Cardiac muscle cell (in vitro differentiated cells and primary cell): Measurements from ENCODE around the gene TMEM154. TPM values are rescaled to one million over a fixed set of nuclear protein-coding genes. Genes with fewer than 3 reads are reported as not detected.

Experiments
- DNase-seq, 2 donors: peaks; one replicate each; pipeline versions ENCODE4 v3.0.0 to v3.0.0-alpha.2; 2010 to 2017; ENCODE audit warnings: low read depth in 1 of 2, low spot score in 1 of 2
- H3K27ac ChIP-seq: fragments of 200-600 bp; sonication (generic); 2 replicates; pipeline ENCODE4 v1.5.1; 2016
- H3K27me3 ChIP-seq: fragments of 200-600 bp; sonication (generic); 2 replicates; pipeline ENCODE4 v1.6.0; 2016; ENCODE audit warnings: control low read depth
- H3K36me3 ChIP-seq: fragments of 200-600 bp; sonication (generic); 2 replicates; pipeline ENCODE4 v1.5.1; 2016; ENCODE audit warnings: control low read depth
- H3K4me1 ChIP-seq: fragments of 200-600 bp; sonication (generic); 2 replicates; pipeline ENCODE4 v1.8.1; 2017; ENCODE audit warnings: low read depth, mild to moderate bottlenecking, mixed run types
- H3K4me3 ChIP-seq: fragments of 200-600 bp; sonication (generic); 2 replicates; pipeline ENCODE4 v1.5.1; 2016; ENCODE audit warnings: mild to moderate bottlenecking
- H3K9me3 ChIP-seq: fragments of 200-600 bp; sonication (generic); 2 replicates; pipeline ENCODE4 v1.5.1; 2017; ENCODE audit warnings: low read depth, mild to moderate bottlenecking, control low read depth
- polyA plus RNA-seq: library from polyadenylated mRNA; unstranded; fragments of >200 nt; fragmentation: Nextera tagmentation; extraction: Ambion mirVana; gene quantifications from 2 replicates; pipeline ENCODE4 v1.2.1, GENCODE V29; 2016
- total RNA-seq: library from RNA; depleted of rRNA; stranded (reverse); fragments of >200 nt; gene quantifications from 2 replicates; pipeline ENCODE4 v1.2.3, GENCODE V29; 2016
- TF ChIP-seq, protein P1 (sequence below): IDR thresholded peaks from 2 replicates; pipeline ENCODE4 v1.5.1; 2012; ENCODE audit warnings: low read depth, mild to moderate bottlenecking, low read length

Gene TMEM154
- total and polyA plus RNA-seq, 2 experiments from 2014 or later, result 0.12 to 0.21 TPM

DNA sequence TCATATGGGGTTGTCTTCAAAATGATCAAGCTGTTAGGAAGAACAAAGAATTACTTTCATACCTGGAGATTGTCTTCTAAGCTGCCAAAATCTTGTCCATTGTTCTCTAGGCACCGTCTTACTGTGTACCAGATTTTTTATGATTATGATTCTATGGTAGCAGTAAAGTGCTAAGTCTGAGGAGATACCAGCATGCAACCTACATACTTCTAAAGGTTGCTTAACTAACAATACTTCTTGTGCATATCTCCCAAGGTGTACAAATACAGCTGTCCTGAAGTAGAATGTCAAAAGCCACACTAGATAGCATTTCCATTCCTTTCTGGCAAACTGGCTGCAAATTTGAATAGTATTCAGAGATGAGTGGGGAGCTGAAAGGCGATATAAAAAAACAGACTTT is 81.3 kb downstream of the TMEM154 start:
- no peak overlapping the region for H3K4me3 ChIP-seq
- H3K27ac ChIP-seq, result no peak overlapping the region
- H3K27me3 ChIP-seq, result no peaks in the 10 kb centered on the region
- TF ChIP-seq, protein P1, sequence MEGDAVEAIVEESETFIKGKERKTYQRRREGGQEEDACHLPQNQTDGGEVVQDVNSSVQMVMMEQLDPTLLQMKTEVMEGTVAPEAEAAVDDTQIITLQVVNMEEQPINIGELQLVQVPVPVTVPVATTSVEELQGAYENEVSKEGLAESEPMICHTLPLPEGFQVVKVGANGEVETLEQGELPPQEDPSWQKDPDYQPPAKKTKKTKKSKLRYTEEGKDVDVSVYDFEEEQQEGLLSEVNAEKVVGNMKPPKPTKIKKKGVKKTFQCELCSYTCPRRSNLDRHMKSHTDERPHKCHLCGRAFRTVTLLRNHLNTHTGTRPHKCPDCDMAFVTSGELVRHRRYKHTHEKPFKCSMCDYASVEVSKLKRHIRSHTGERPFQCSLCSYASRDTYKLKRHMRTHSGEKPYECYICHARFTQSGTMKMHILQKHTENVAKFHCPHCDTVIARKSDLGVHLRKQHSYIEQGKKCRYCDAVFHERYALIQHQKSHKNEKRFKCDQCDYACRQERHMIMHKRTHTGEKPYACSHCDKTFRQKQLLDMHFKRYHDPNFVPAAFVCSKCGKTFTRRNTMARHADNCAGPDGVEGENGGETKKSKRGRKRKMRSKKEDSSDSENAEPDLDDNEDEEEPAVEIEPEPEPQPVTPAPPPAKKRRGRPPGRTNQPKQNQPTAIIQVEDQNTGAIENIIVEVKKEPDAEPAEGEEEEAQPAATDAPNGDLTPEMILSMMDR, result no peak
- DNase-seq, result no peak
- H3K4me1 ChIP-seq, result no peaks in the 10 kb centered on the region
- H3K9me3 ChIP-seq, result no peaks in the 10 kb centered on the region
- no peaks in the 10 kb centered on the region for H3K36me3 ChIP-seq

DNA sequence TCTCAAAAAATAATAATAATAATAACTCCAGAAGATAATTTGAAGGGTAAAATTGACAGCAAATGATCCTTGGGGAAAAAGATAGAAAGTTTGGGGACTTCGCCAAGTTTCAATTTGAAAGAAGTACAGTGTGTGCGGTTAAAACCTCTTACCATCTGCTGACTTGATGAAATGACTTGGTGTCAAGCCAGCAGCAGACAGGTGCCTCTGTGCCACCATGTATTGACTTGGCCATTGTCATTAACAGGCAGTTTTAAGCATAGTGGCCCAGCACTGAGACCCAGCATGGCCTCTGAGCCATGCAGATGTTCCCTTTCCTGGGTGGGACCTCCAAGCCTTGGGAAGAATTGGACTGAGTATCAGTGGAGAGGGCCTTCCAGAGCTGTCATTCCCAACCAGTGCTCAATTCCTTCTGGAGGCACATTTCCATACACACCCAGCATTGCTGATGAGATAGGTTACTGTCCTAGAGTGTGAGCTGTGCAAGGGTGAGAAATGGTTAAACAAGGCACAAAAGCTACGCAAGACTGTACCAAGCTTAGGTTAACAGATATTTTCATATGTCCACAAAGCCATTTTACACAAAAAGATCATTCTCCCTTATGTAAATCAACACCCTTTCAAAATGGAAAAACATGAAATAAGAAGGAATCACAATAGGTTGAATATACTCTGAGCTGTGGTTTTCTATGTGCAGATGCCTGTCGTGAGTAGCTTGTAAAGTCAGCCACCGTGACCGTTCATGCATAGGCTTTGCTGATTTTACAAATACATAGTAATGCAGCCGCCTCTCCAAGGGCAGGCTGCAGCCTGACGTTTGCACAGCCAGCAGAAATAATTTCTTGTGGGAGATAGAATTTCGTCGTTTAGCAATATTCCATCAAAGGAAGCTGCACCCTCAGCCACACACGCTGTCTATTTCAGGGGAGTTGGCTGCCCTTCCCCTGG is 84.5 kb downstream of the TMEM154 start:
- Histone ChIP-seq H3K27me3 (no peaks in the 10 kb centered on the region), H3K36me3 (no peaks in the 10 kb centered on the region), H3K9me3 (no peaks in the 10 kb centered on the region), H3K4me1 (no peaks in the 10 kb centered on the region), H3K4me3 (no peak overlapping the region), H3K27ac (no peak overlapping the region)
- no peak for DNase-seq
- TF ChIP-seq, protein P1, result no peak

DNA sequence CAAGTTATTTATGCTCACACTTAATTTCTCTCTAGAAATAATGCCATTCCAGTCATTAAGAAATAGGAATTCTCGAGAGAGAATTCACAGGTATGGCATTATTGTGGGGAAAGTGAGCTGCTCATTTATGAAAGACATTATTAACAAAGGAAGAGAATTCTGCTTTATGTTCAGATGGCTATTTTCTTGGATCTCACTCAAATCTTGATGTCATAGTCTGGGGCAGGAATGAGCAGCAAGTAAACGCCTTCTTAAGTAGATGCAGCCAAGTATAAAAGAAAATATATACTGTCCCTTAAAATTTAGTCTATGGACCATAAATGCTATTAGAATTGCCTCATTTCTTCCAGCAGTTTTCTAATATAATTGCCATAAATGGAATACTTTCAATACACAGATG is 85.7 kb downstream of the TMEM154 start:
- TF ChIP-seq, protein P1, result no peak
- DNase-seq, result no peak
- Histone ChIP-seq H3K27ac (no peak overlapping the region), H3K36me3 (no peaks in the 10 kb centered on the region), H3K4me3 (no peak overlapping the region), H3K9me3 (no peaks in the 10 kb centered on the region), H3K4me1 (peaks cover 7% of the 10 kb centered on the region), H3K27me3 (no peaks in the 10 kb centered on the region)

DNA sequence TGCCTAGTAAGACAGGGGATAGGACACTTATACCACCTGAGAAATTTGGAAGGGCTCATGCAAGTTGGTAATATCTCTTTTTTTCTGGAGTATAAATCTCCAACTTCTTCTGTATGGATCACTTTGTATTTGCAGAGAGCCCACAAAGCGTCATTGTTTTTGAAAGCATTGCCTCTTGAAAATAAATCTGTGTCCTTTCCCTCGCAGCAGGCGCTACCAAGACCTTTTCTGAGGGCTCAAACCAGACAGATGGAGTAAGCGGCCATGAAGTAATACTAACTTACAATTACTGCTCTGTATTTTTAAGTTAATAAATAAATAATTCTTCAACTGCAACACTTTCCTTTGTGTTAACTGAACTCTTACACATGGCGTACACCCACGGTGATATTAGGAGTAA is 87.9 kb downstream of the TMEM154 start:
- no peaks in the 10 kb centered on the region for H3K9me3 ChIP-seq
- TF ChIP-seq, protein P1, result no peak
- H3K27ac ChIP-seq, result no peak overlapping the region
- no peaks in the 10 kb centered on the region for H3K27me3 ChIP-seq
- no peak overlapping the region for H3K4me3 ChIP-seq
- H3K4me1 ChIP-seq, result peaks cover 7% of the 10 kb centered on the region
- no peak for DNase-seq
- H3K36me3 ChIP-seq, result no peaks in the 10 kb centered on the region

DNA sequence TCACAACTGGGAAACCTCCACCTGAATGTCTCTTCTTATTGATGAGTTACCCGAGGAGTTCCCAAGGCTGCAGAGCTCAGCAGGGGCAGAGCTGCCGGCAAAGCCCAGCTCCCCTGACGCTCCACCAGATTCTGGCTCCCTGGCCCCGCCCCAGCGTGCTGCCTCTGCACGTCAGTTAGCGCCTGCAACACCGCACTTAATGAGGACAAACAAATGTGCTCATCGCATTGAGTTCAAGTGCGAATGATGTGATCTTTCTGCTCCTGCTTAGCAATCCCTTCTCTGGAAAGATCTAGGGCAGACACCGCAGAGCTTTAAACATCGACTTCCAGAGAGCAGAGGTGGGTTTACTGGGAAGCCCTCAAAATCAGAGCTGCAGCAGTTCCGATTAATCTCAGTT is 88.4 kb downstream of the TMEM154 start:
- Histone ChIP-seq H3K36me3 (no peaks in the 10 kb centered on the region), H3K9me3 (no peaks in the 10 kb centered on the region), H3K4me3 (no peak overlapping the region), H3K27ac (no peak overlapping the region), H3K27me3 (no peaks in the 10 kb centered on the region), H3K4me1 (peaks cover 7% of the 10 kb centered on the region)
- TF ChIP-seq, protein P1, result no peak
- DNase-seq, result peak; percentile 61 to 66
